K562 (cell line): ENCODE results near the gene NAGLU.

ENCODE experiments used
- CTCF ChIP-seq, 3 experiments: IDR thresholded peaks in 2 of 3; conservative IDR thresholded peaks in 1 of 3; 2 replicates each; pipeline ENCODE4 v1.5.1; 2011 to 2012; ENCODE audit warnings: low read length in 3 of 3, mild to moderate bottlenecking in 3 of 3, control low read depth in 2 of 3, improper control_type of control experiment in 1 of 3, inconsistent platforms in 1 of 3, low read depth in 1 of 3, mixed read lengths in 1 of 3, moderate library complexity in 1 of 3; ENCODE audit not compliant: insufficient read depth in 2 of 3
- NFRKB ChIP-seq: fragments of 450-650 bp; IDR thresholded peaks from 2 replicates; pipeline ENCODE4 v1.6.1; 2016; ENCODE audit warnings: low read depth

GRCh38 chr17:42585353-42585752 lies 49.3 kb downstream of the NAGLU start:
- TF ChIP-seq NFRKB, result no peak
- no peak for TF ChIP-seq CTCF (IDR thresholded peaks at IDR 0.05 in 2 of 3, conservative IDR thresholded peaks at IDR 0.05 in 1 of 3; ENCODE audit: insufficient read depth in 2 of 3, low read depth in 1 of 3, low read length in 3 of 3)
